Colonic mucosa (tissue), 4 donors: ENCODE results near the gene PNKD. TPM values are rescaled to one million over a fixed set of nuclear protein-coding genes. Genes with fewer than 3 reads are reported as not detected.

Source experiments
- DNase-seq: peaks from one replicate; pipeline ENCODE4 v3.0.0-alpha.2; 2020
- H3K27ac ChIP-seq: fragments of 200-600 bp; one replicate; pipeline ENCODE4 v1.8.0; 2021
- H3K27me3 ChIP-seq: fragments of 200-600 bp; one replicate; pipeline ENCODE4 v1.8.0; 2021
- H3K36me3 ChIP-seq: fragments of 200-600 bp; one replicate; pipeline ENCODE4 v1.8.0; 2021
- H3K4me1 ChIP-seq: fragments of 200-600 bp; one replicate; pipeline ENCODE4 v1.8.0; 2021; ENCODE audit warnings: mild to moderate bottlenecking
- H3K4me3 ChIP-seq: fragments of 200-600 bp; one replicate; pipeline ENCODE4 v1.8.0; 2021
- H3K9ac ChIP-seq, 2 donors: one replicate each; pipeline ENCODE4 v1.7.0; 2013; ENCODE audit warnings: control low read depth in 2 of 2, low read depth in 2 of 2, low read length in 2 of 2
- H3K9me3 ChIP-seq: fragments of 200-600 bp; one replicate; pipeline ENCODE4 v1.8.0; 2021
- intact Hi-C: fragments of 100-400 bp; cut with DNase I; formaldehyde crosslinking; loops from one replicate; pipeline ENCODE4 v1.14.1; 2022
- total RNA-seq, 2 donors: library from RNA; stranded (reverse); fragmentation: NEBNext Ultra II Directional in 1 of 2; extraction: Animal tissue kit (Norgen Biotek cat#: 25700) in 1 of 2; gene quantifications; one replicate each; pipeline ENCODE4 v1.2.1, GENCODE V29; 2021
- TF ChIP-seq, protein P1 (sequence below): fragments of 200-600 bp; IDR thresholded peaks from one replicate; pipeline ENCODE4 v1.8.0; 2022; ENCODE audit warnings: antibody characterized with exemption, mild to moderate bottlenecking
- donor health status: healthy.
- donor health status: DM: no; HTN: no; CAD: no.
- donor health status: DM: no; HTN: no; CAD: no.

Gene PNKD
- total RNA-seq, 2 donors from 2014 or later: 109 to 136 TPM

DNA sequence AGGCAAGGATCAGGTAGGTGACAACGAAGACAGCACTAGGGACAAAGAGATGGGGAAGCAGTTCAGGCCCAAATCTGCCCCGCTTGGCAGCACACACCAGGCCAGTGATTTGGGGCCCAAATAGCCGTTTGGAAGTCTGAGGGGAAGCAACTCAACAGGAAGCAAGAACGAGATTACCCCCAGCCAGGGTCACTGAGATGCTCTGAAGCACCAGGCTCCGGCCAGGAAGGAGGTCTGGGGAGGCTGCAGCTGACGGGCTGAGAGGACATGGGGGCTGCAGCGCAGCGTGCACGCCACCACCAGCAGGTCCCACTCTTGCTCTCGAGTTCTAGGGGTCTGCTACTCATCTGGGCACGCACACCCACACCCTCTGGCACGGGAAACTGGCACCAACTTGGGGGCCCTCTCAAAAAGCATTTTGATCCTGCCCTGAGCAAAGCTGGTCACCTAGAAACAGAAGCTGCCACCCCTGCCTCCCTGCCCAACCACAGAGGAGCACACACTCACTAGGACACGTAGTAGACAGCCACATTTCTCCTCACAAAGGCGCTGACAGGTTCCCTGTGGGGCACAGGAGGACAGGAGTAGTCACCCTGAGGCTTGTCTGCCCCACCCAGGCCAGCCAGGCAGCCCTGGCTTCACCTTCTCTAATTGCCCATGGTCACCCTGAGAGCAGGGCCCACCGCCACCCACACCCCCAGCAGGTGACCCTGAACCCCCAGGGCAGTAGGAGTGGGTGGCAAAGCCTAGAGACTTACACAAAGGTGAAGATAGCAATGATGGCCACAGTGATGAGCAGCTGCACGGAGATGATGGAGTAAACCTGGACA lies 8.4 kb downstream of the PNKD start:
- H3K9me3 ChIP-seq: no peaks in the 10 kb centered on the region
- no peak overlapping the region for H3K4me3 ChIP-seq
- intact Hi-C loops: no loop called here
- TF ChIP-seq, protein P1, sequence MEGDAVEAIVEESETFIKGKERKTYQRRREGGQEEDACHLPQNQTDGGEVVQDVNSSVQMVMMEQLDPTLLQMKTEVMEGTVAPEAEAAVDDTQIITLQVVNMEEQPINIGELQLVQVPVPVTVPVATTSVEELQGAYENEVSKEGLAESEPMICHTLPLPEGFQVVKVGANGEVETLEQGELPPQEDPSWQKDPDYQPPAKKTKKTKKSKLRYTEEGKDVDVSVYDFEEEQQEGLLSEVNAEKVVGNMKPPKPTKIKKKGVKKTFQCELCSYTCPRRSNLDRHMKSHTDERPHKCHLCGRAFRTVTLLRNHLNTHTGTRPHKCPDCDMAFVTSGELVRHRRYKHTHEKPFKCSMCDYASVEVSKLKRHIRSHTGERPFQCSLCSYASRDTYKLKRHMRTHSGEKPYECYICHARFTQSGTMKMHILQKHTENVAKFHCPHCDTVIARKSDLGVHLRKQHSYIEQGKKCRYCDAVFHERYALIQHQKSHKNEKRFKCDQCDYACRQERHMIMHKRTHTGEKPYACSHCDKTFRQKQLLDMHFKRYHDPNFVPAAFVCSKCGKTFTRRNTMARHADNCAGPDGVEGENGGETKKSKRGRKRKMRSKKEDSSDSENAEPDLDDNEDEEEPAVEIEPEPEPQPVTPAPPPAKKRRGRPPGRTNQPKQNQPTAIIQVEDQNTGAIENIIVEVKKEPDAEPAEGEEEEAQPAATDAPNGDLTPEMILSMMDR: no peak
- H3K36me3 ChIP-seq: peaks cover 58% of the 10 kb centered on the region
- peaks cover 14% of the 10 kb centered on the region for H3K4me1 ChIP-seq
- no peaks in the 10 kb centered on the region for H3K27me3 ChIP-seq
- no peak for DNase-seq
- no peak overlapping the region for H3K27ac ChIP-seq
- H3K9ac ChIP-seq: no peak overlapping the region

DNA sequence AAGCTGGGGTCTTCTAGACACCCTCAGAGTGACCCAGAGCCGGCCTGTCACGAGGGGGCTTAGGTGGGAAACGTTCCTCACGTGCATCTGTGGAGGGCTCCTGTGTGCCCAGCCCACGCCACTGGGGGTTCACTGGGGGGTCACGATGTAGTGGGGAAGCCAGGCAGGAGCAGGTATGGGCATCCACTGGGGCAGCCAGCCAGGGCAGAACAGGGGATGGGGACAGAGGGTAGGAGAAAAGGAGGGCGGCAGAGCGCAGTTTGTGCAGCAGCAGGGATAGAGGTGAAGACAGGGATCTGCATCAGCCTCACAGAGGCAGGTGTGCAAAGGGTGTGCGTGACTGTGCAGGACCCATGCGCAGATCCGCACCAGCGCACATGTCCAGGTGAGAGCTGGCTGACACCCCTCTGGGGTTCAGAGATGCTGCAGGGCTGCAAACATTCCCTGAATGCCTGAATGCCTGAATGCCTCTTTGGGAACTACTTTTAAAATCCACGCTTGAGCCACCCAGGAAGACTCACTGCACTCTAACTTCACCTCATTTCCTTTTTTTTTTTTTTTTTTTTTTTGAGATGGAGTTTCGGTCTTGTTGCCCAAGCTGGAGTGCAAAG lies 10.0 kb downstream of the PNKD start:
- Histone ChIP-seq H3K36me3 (peaks cover 50% of the 10 kb centered on the region), H3K4me1 (peaks cover 14% of the 10 kb centered on the region)

DNA sequence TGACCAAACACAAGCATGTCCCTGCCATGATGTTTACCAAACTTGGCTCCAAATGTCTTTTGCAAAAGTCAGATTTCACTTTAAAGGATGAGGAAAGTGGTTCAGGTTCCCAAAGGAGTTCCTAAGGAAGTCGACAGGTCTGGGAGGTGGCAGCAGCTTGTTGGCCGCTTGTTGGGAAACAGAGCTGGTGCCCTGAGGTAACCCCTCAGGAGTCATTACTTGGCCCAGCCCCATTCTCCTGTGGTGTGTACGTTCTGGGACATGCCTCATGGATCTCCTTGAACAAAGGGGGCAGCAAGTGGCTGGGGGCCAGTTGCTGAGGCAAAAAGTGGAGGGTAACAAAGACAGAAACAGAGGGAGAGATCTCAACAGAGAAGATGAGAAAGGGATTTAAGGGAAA lies 11.1 kb downstream of the PNKD start:
- intact Hi-C loops: no loop called here
- Histone ChIP-seq H3K4me1 (peaks cover 25% of the 10 kb centered on the region), H3K27ac (peak overlapping the region; percentile 18), H3K9ac (no peak overlapping the region), H3K9me3 (no peaks in the 10 kb centered on the region), H3K36me3 (peaks cover 41% of the 10 kb centered on the region), H3K27me3 (no peaks in the 10 kb centered on the region), H3K4me3 (no peak overlapping the region)
- TF ChIP-seq, protein P1: no peak
- DNase-seq: no peak

More for the DNA sequence above, 10.0 kb downstream of the PNKD start:
- intact Hi-C loops: no loop called here
- H3K9ac ChIP-seq: no peak overlapping the region
- no peak overlapping the region for H3K4me3 ChIP-seq
- no peak for DNase-seq
- H3K27ac ChIP-seq: no peak overlapping the region
- H3K9me3 ChIP-seq: no peaks in the 10 kb centered on the region
- H3K27me3 ChIP-seq: no peaks in the 10 kb centered on the region
- TF ChIP-seq, protein P1: no peak

DNA sequence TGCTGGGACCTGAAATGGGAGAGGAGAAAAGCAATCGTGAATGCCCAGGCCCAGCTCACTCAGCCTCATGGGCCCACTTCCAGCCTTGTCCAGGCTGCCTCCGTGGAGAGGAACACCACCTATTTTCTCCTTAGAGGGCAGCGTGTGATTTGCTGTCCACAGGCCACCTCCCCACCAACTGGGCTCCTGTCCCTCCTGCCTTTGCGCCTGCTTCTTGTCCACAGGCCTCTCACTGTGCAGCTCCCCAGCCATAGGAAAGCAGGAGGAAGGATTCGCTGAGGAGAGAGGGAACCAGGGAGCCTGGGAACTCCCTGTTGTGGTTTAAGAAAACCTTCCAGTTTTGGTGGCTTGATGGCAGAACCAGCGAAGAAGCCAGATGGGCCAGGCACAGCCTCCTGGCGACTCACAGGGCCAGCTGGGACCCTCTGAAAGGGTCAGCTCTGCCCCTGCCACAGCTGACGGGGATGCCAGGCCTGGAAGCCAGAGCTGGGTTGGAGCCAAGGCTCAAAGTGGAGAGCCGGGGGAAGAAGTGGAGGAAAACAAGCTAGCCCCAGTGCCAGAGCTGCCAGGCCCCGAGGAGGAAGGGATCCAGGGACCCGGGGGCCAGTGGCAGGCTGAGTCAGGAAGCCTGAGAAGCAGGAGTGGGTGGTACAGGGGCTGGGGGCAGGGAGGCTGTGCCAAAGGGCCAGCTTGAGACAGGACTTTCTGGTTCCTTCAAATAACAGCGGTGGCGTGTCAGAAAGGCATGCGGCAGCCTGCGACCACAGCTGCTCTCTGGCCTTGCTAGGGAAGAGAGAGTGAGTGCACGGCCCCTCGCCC lies 12.1 kb downstream of the PNKD start:
- Histone ChIP-seq H3K4me1 (peaks cover 25% of the 10 kb centered on the region), H3K36me3 (peaks cover 33% of the 10 kb centered on the region), H3K27ac (peak overlapping the region; percentile 18), H3K27me3 (no peaks in the 10 kb centered on the region), H3K4me3 (no peak overlapping the region), H3K9me3 (no peaks in the 10 kb centered on the region), H3K9ac (peak overlapping the region; percentile 38 to 58)
- TF ChIP-seq, protein P1: no peak
- no peak for DNase-seq
- intact Hi-C loops: no loop called here

DNA sequence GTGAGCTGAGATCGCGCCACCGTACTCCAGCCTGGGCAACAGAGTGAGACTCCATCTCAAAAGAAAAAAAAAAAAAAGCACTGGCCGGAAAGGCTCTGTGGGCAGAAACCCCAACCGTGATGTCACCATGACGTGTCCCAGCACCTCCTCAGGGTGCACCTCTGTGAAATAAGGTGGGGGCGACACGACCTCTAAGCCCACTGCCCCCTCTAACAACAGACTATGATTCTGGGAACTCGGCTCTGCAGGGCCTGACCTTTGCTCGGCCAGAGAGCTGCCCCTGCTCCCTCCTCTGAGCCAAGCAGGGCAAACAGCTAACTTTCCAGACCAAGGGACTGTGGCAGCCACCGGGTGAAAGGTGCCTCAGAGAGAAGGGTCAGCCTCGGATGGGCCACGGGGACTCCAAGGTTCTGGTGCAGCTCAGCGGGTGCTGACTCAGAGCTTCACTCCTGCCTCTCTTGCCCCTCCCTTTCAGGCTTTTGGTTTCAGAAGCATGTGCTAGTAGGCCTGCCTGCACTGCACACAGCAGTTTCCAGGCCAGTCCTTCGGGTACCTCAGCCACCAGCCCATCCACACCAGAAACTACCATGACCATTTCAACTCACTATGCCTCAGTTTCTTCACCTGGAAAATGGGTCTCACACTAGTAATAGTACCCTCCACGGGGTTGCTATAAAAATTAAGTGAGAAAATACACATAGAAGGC lies 13.9 kb downstream of the PNKD start:
- Histone ChIP-seq H3K36me3 (peaks cover 21% of the 10 kb centered on the region), H3K27ac (peak overlapping the region; percentile 24), H3K9me3 (no peaks in the 10 kb centered on the region), H3K4me1 (peaks cover 34% of the 10 kb centered on the region), H3K9ac (peak overlapping the region; percentile 30 to 53), H3K27me3 (no peaks in the 10 kb centered on the region), H3K4me3 (no peak overlapping the region)
- intact Hi-C loops: no loop called here
- no peak for DNase-seq
- TF ChIP-seq, protein P1: no peak
